WTC11 (cell line): ENCODE results near the gene LCE2A. TPM values are rescaled to one million over a fixed set of nuclear protein-coding genes. Genes with fewer than 3 reads are reported as not detected.

Experiments used
- ATAC-seq: fragments of 200-7000 bp; cut with Tn5 transposase; 2 replicates; pipeline ENCODE4 v1.10.0; 2021; ENCODE audit warnings: mild to moderate bottlenecking, moderate library complexity
- CTCF ChIA-PET: fragments of 300-600 bp; sonication (Branson Sonifier 250); formaldehyde crosslinking; loops from one replicate; lab custom pipeline; 2021; ENCODE audit warnings: antibody characterized with exemption; lab: Charles Lee
- POLR2A ChIA-PET: fragments of 350-600 bp; sonication (Branson Sonifier 250); formaldehyde crosslinking; loops from one replicate; lab custom pipeline; 2021; ENCODE audit warnings: antibody characterized with exemption; lab: Charles Lee
- DNase-seq: peaks from one replicate; pipeline ENCODE4 v3.0.0; 2021; ENCODE audit warnings: low spot score
- H3K27ac Mint-ChIP-seq: 2 replicates; pipeline ENCODE4 v1.8.0; 2021; ENCODE audit warnings: mixed read lengths
- H3K27me3 Mint-ChIP-seq: 2 replicates; pipeline ENCODE4 v1.8.0; 2021; ENCODE audit warnings: low read depth, mild to moderate bottlenecking, moderate library complexity, mixed read lengths
- H3K36me3 Mint-ChIP-seq: 2 replicates; pipeline ENCODE4 v1.8.0; 2021; ENCODE audit warnings: mixed read lengths
- H3K4me1 Mint-ChIP-seq: 2 replicates; pipeline ENCODE4 v1.8.0; 2022; ENCODE audit warnings: mixed read lengths
- H3K4me3 Mint-ChIP-seq: 2 replicates; pipeline ENCODE4 v1.8.0; 2021; ENCODE audit warnings: mild to moderate bottlenecking, moderate library complexity, mixed read lengths
- H3K9me3 Mint-ChIP-seq: 2 replicates; pipeline ENCODE4 v1.8.0; 2021; ENCODE audit warnings: mixed read lengths
- ATF1 ChIP-seq: sonication (generic); formaldehyde crosslinking; IDR thresholded peaks from 2 replicates; pipeline ENCODE4 v1.8.1; 2023; ENCODE audit warnings: mild to moderate bottlenecking, moderate library complexity, missing genetic modification reagents
- ATF2 ChIP-seq: sonication (generic); formaldehyde crosslinking; IDR thresholded peaks from 2 replicates; pipeline ENCODE4 v1.8.1; 2022; ENCODE audit warnings: low read depth, missing genetic modification reagents, borderline replicate concordance
- E2F5 ChIP-seq: sonication (generic); formaldehyde crosslinking; IDR thresholded peaks from 2 replicates; pipeline ENCODE4 v1.8.1; 2022; ENCODE audit warnings: mild to moderate bottlenecking, moderate library complexity, missing genetic modification reagents
- ELF4 ChIP-seq: sonication (generic); formaldehyde crosslinking; IDR thresholded peaks from 2 replicates; pipeline ENCODE4 v1.8.1; 2022; ENCODE audit warnings: low read depth, mild to moderate bottlenecking, moderate library complexity, missing genetic modification reagents
- EMX1 ChIP-seq: fragments of 250-450 bp; sonication (Bioruptor Pico); IDR thresholded peaks from 2 replicates; pipeline ENCODE4 v1.8.0; 2021; ENCODE audit warnings: mild to moderate bottlenecking
- ESRRA ChIP-seq: sonication (generic); formaldehyde crosslinking; IDR thresholded peaks from 2 replicates; pipeline ENCODE4 v1.8.1; 2022; ENCODE audit warnings: mild to moderate bottlenecking, missing genetic modification reagents, borderline replicate concordance
- FOXJ3 ChIP-seq: sonication (generic); formaldehyde crosslinking; IDR thresholded peaks from 2 replicates; pipeline ENCODE4 v1.9.0; 2021; ENCODE audit warnings: missing genetic modification reagents, mild to moderate bottlenecking, borderline replicate concordance
- MXD4 ChIP-seq: fragments of 250-450 bp; sonication (Bioruptor Pico); IDR thresholded peaks from 2 replicates; pipeline ENCODE4 v1.8.0; 2021; ENCODE audit warnings: mild to moderate bottlenecking, moderate library complexity, borderline replicate concordance
- MYBL2 ChIP-seq: sonication (generic); formaldehyde crosslinking; IDR thresholded peaks from 2 replicates; pipeline ENCODE4 v1.8.1; 2023; ENCODE audit warnings: mild to moderate bottlenecking, moderate library complexity, missing genetic modification reagents
- NFATC4 ChIP-seq: fragments of 250-450 bp; sonication (Bioruptor Pico); IDR thresholded peaks from 2 replicates; pipeline ENCODE4 v1.9.0; 2021; ENCODE audit warnings: mild to moderate bottlenecking
- NR2C2 ChIP-seq: sonication (generic); formaldehyde crosslinking; IDR thresholded peaks from 2 replicates; pipeline ENCODE4 v1.8.0; 2022; ENCODE audit warnings: mild to moderate bottlenecking, missing genetic modification reagents
- PRDM15 ChIP-seq: sonication (generic); formaldehyde crosslinking; IDR thresholded peaks from 2 replicates; pipeline ENCODE4 v1.8.0; 2022; ENCODE audit warnings: missing genetic modification reagents
- PRRX2 ChIP-seq: fragments of 250-450 bp; sonication (Bioruptor Pico); IDR thresholded peaks from 2 replicates; pipeline ENCODE4 v1.8.0; 2021; ENCODE audit warnings: mild to moderate bottlenecking
- SOX15 ChIP-seq: fragments of 250-450 bp; sonication (Bioruptor Pico); IDR thresholded peaks from 2 replicates; pipeline ENCODE4 v1.9.0; 2021; ENCODE audit warnings: mild to moderate bottlenecking
- TP53 ChIP-seq: sonication (generic); formaldehyde crosslinking; IDR thresholded peaks from 2 replicates; pipeline ENCODE4 v1.8.1; 2023; ENCODE audit warnings: mild to moderate bottlenecking, missing genetic modification reagents
- ZBTB21 ChIP-seq: sonication (generic); formaldehyde crosslinking; IDR thresholded peaks from 2 replicates; pipeline ENCODE4 v1.8.1; 2023; ENCODE audit warnings: mild to moderate bottlenecking, missing genetic modification reagents, borderline replicate concordance
- ZNF121 ChIP-seq: sonication (generic); formaldehyde crosslinking; IDR thresholded peaks from 2 replicates; pipeline ENCODE4 v1.8.0; 2023; ENCODE audit warnings: missing genetic modification reagents
- ZNF263 ChIP-seq: sonication (generic); formaldehyde crosslinking; IDR thresholded peaks from 2 replicates; pipeline ENCODE4 v1.8.1; 2022; ENCODE audit warnings: low read depth, mild to moderate bottlenecking, moderate library complexity, missing genetic modification reagents
- ZNF416 ChIP-seq: fragments of 250-450 bp; sonication (Bioruptor Pico); IDR thresholded peaks from 2 replicates; pipeline ENCODE4 v1.9.0; 2021; ENCODE audit warnings: mild to moderate bottlenecking, inconsistent platforms
- ZNF423 ChIP-seq: fragments of 250-450 bp; sonication (Bioruptor Pico); IDR thresholded peaks from 2 replicates; pipeline ENCODE4 v2.1.2; 2022; ENCODE audit warnings: mild to moderate bottlenecking, moderate library complexity
- ZSCAN18 ChIP-seq: fragments of 250-450 bp; sonication (Bioruptor Pico); IDR thresholded peaks from 2 replicates; pipeline ENCODE4 v2.1.2; 2022; ENCODE audit warnings: mild to moderate bottlenecking, moderate library complexity
- total RNA-seq: library from RNA; stranded (reverse); gene quantifications from 3 replicates; pipeline ENCODE4 v1.2.3, GENCODE V29; 2021

LCE2A gene
- total RNA-seq, 1 experiment from 2014 or later: not detected

GRCh38 chr1:152741656-152742055, 43.5 kb downstream of the LCE2A start:
- ChIA-PET POLR2A (no interaction called here), CTCF (no interaction called here)
- Mint-ChIP-seq H3K27ac (no peak overlapping the region), H3K36me3 (peaks cover 89% of the 10 kb centered on the region), H3K4me1 (no peaks in the 10 kb centered on the region), H3K9me3 (peaks cover 97% of the 10 kb centered on the region), H3K27me3 (peaks cover 6% of the 10 kb centered on the region), H3K4me3 (no peak overlapping the region)
- DNase-seq (no peak), ATAC-seq (no peak)
- TF ChIP-seq ZNF416 (CRISPR knock-in tag) (no peak), NR2C2 (CRISPR knock-in tag) (no peak), ZSCAN18 (CRISPR knock-in tag) (no peak), ESRRA (CRISPR knock-in tag) (no peak), FOXJ3 (CRISPR knock-in tag) (no peak), ELF4 (CRISPR knock-in tag) (no peak), MXD4 (CRISPR knock-in tag) (no peak), ZNF423 (CRISPR knock-in tag) (no peak), ATF1 (CRISPR knock-in tag) (no peak), ZBTB21 (no peak), PRDM15 (CRISPR knock-in tag) (no peak), E2F5 (CRISPR knock-in tag) (no peak), EMX1 (CRISPR knock-in tag) (no peak), PRRX2 (CRISPR knock-in tag) (no peak), SOX15 (CRISPR knock-in tag) (no peak)

GRCh38 chr1:152743371-152744145, 45.4 kb downstream of the LCE2A start:
- Mint-ChIP-seq H3K27ac (no peak overlapping the region), H3K4me3 (no peak overlapping the region), H3K4me1 (no peaks in the 10 kb centered on the region), H3K36me3 (peaks cover 83% of the 10 kb centered on the region), H3K27me3 (peaks cover 7% of the 10 kb centered on the region), H3K9me3 (peaks cover 95% of the 10 kb centered on the region)
- DNase-seq (no peak), ATAC-seq (no peak)
- no peak for TF ChIP-seq MXD4 (CRISPR knock-in tag)
- no peak for TF ChIP-seq ATF2 (CRISPR knock-in tag)
- TF ChIP-seq ZNF121: no peak
- TF ChIP-seq ZNF263 (CRISPR knock-in tag): no peak
- no peak for TF ChIP-seq ZNF416 (CRISPR knock-in tag)
- no peak for TF ChIP-seq TP53 (CRISPR knock-in tag)
- TF ChIP-seq NFATC4: no peak
- TF ChIP-seq MYBL2: no peak
- no peak for TF ChIP-seq ZSCAN18 (CRISPR knock-in tag)
- ChIA-PET POLR2A (no interaction called here), CTCF (no interaction called here)
